Mesendoderm (in vitro differentiated cells): Measurements from ENCODE around the gene FBXO38.
"Not testable (repeated sequence)": the region's sequence is repeated elsewhere in the genome, so short reads cannot be mapped to it uniquely, and the experiment has no call there.

Source experiments
- DNase-seq: peaks from one replicate; pipeline ENCODE4 v3.0.0; 2013
- H2AK5ac ChIP-seq: 2 replicates; pipeline ENCODE4 v1.6.1; 2013; ENCODE audit warnings: low read length, inconsistent platforms
- H2BK120ac ChIP-seq: 2 replicates; pipeline ENCODE4 v1.6.1; 2013; ENCODE audit warnings: low read depth, mild to moderate bottlenecking, low read length, moderate library complexity, mixed read lengths
- H2BK15ac ChIP-seq: replicated peaks from 2 replicates; pipeline ENCODE4 v1.6.1; 2013; ENCODE audit warnings: low read depth, mild to moderate bottlenecking, moderate library complexity
- H2BK5ac ChIP-seq: 2 replicates; pipeline ENCODE4 v1.6.1; 2013; ENCODE audit warnings: low read length, inconsistent platforms
- H3K18ac ChIP-seq: 2 replicates; pipeline ENCODE4 v1.6.1; 2013; ENCODE audit warnings: mild to moderate bottlenecking, low read length, mixed read lengths
- H3K23ac ChIP-seq: one replicate; pipeline ENCODE4 v1.6.1; 2013; ENCODE audit warnings: low read length
- H3K27ac ChIP-seq: 2 replicates; pipeline ENCODE4 v1.5.1; 2013; ENCODE audit warnings: low read depth, mild to moderate bottlenecking, inconsistent platforms, low read length, moderate library complexity
- H3K27me3 ChIP-seq: 2 replicates; pipeline ENCODE4 v1.6.1; 2013; ENCODE audit warnings: low read length, control low read depth, mild to moderate bottlenecking, inconsistent platforms; ENCODE audit not compliant: insufficient read depth, poor library complexity
- H3K36me3 ChIP-seq: 2 replicates; pipeline ENCODE4 v1.6.1; 2013; ENCODE audit warnings: low read length, inconsistent platforms; ENCODE audit not compliant: control insufficient read depth, insufficient read depth
- H3K4ac ChIP-seq: one replicate; pipeline ENCODE4 v1.6.1; 2013; ENCODE audit warnings: low read depth, mild to moderate bottlenecking, low read length, moderate library complexity
- H3K4me1 ChIP-seq: 2 replicates; pipeline ENCODE4 v1.6.1; 2013; ENCODE audit warnings: low read depth, low read length, inconsistent platforms; ENCODE audit not compliant: control insufficient read depth
- H3K4me2 ChIP-seq: 2 replicates; pipeline ENCODE4 v1.6.1; 2013; ENCODE audit warnings: low read length
- H3K4me3 ChIP-seq: 2 replicates; pipeline ENCODE4 v1.5.1; 2013; ENCODE audit warnings: mild to moderate bottlenecking, low read length
- H3K56ac ChIP-seq: one replicate; pipeline ENCODE4 v1.6.1; 2013; ENCODE audit warnings: low read length
- H3K79me1 ChIP-seq: 2 replicates; pipeline ENCODE4 v1.6.1; 2013; ENCODE audit warnings: low read length, inconsistent platforms
- H3K79me2 ChIP-seq: 2 replicates; pipeline ENCODE4 v1.6.1; 2013; ENCODE audit warnings: mild to moderate bottlenecking, low read length; ENCODE audit not compliant: control insufficient read depth, insufficient read depth
- H3K9ac ChIP-seq: 2 replicates; pipeline ENCODE4 v1.6.1; 2013; ENCODE audit warnings: low read length, inconsistent platforms
- H4K5ac ChIP-seq: one replicate; pipeline ENCODE4 v1.6.1; 2013; ENCODE audit warnings: low read length
- H4K8ac ChIP-seq: one replicate; pipeline ENCODE4 v1.6.1; 2013; ENCODE audit warnings: low read depth, mild to moderate bottlenecking, control low read depth, low read length, moderate library complexity
- WGBS: extraction: QIAGEN DNeasy Blood & Tissue Kit; methylation state at CpG from one replicate; pipeline ENCODE4 v1.1.7; 2013; ENCODE audit warnings: low lambda C conversion rate, missing lambda C conversion rate; ENCODE audit not compliant: insufficient coverage; ENCODE audit errors: extremely low coverage; 5-methylcytosine and 5-hydroxymethylcytosine counted together

The FBXO38 gene

DNA sequence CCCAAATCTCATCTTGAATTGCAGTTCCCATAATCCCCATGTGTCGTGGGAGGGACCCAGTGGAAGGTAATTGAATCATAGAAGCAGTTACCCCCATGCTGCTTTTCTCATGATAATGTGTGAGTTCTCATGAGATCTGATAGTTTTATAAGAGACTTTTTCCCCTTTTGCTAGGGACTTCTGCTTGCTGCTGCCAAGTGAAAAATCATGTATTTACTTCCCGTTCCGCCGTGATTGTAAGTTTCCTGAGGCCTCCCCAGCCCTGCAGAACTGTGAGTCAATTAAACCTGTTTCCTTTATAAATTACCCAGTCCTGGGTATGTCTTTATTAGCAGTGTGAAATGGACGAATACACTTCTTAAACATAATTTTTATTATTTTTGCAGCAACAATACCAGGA lies 85.0 kb downstream of the FBXO38 start:
- not testable (repeated sequence) for H3K79me1 ChIP-seq, H3K4me1 ChIP-seq, H3K18ac ChIP-seq, H3K27ac ChIP-seq, H2BK120ac ChIP-seq, H2BK15ac ChIP-seq, H3K4me3 ChIP-seq, H3K36me3 ChIP-seq, H2BK5ac ChIP-seq, H4K5ac ChIP-seq, H2AK5ac ChIP-seq, H3K23ac ChIP-seq, DNase-seq, H3K79me2 ChIP-seq, H3K4me2 ChIP-seq, H3K56ac ChIP-seq, H3K27me3 ChIP-seq, H3K4ac ChIP-seq, H3K9ac ChIP-seq, H4K8ac ChIP-seq
- no CpG with 5 or more reads among the region's 5 CpGs for WGBS

DNA sequence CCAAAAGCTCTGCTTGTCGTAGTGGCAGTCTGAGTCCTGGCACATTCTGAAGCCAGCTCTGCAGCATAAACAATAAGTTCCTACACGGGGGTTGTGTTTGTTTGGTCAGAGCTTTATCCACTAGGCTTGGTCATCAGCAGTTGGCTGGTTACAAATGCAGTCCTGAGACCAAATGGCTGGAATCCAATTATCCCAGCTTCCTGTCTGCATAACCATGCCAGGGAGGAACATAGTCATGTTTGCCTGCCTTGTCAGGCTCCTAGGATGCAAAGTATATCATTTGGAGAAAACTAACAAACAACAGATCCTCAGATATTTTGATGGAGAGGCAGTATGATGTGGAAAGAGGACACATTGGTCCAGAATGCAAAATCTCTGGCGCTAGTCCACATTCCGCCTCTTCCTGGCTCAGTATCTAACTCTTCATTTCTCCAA lies 85.8 kb downstream of the FBXO38 start:
- no peak overlapping the region for H3K18ac ChIP-seq
- H2BK120ac ChIP-seq: no peak overlapping the region
- no peak overlapping the region for H3K23ac ChIP-seq
- DNase-seq: peak; percentile 66
- H2AK5ac ChIP-seq: no peak overlapping the region
- no peak overlapping the region for H2BK15ac ChIP-seq
- no peaks in the 10 kb centered on the region for H3K36me3 ChIP-seq
- H3K4me2 ChIP-seq: no peak overlapping the region
- H3K56ac ChIP-seq: no peak overlapping the region
- no peaks in the 10 kb centered on the region for H3K79me2 ChIP-seq
- no peak overlapping the region for H4K8ac ChIP-seq
- no peak overlapping the region for H3K4me3 ChIP-seq
- no peak overlapping the region for H4K5ac ChIP-seq
- H3K4me1 ChIP-seq: no peaks in the 10 kb centered on the region
- WGBS: no CpG with 5 or more reads among the region's 4 CpGs
- H3K27ac ChIP-seq: no peak overlapping the region
- no peaks in the 10 kb centered on the region for H3K27me3 ChIP-seq
- no peak overlapping the region for H3K9ac ChIP-seq
- H3K79me1 ChIP-seq: no peaks in the 10 kb centered on the region
- no peak overlapping the region for H2BK5ac ChIP-seq
- no peak overlapping the region for H3K4ac ChIP-seq

DNA sequence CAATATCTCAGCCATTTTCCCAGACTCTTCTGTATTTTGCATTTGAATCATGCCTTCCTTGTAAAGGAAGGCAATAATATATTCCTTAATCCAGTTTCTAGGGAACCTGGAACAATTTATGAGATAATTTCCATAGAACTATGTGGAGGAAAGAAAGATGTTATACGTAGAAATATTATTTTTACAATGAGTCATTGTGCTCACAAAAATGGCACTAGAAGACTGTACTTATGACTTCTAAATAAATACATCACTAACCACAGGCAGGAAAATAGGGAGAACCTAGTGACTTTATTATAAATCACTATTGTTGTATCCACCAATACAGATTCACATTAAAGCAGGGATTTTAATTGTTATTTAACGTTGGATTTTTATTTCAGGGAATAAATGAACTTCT lies 87.6 kb downstream of the FBXO38 start:
- Histone ChIP-seq H3K18ac (no peak overlapping the region), H3K79me1 (no peaks in the 10 kb centered on the region), H4K5ac (no peak overlapping the region), H2BK15ac (no peak overlapping the region), H3K23ac (no peak overlapping the region), H2BK5ac (no peak overlapping the region), H3K4me2 (no peak overlapping the region), H3K4ac (no peak overlapping the region), H3K9ac (no peak overlapping the region), H3K36me3 (no peaks in the 10 kb centered on the region), H2BK120ac (no peak overlapping the region), H3K27ac (no peak overlapping the region), H3K79me2 (no peaks in the 10 kb centered on the region), H3K27me3 (no peaks in the 10 kb centered on the region), H3K4me1 (no peaks in the 10 kb centered on the region), H2AK5ac (no peak overlapping the region), H3K4me3 (no peak overlapping the region), H4K8ac (no peak overlapping the region), H3K56ac (no peak overlapping the region)
- 100% methylated on average over 1 of the region's 2 CpGs for WGBS
- DNase-seq: no peak

DNA sequence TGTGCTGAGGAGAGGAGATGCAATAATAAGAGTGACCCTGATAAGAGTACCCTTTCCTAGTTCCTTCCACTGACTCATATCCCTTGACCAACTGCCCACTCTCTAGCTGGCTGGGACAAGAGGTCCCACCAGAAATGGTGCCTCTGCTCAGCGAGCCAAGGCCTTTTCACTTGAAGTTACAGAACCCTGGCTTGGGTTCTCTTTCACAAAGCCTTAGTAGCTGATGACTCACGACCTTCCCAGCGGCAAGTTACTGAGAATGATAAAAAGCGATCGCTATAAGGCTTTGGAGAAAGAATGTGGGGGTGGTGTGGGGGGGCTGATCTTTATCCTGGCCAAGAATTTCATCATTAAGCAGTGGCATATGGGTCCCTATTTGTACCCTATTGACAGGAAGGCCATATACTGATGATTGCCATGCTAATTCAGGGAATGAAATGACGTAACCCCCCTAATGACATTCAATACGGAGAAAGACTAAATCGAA lies 90.3 kb downstream of the FBXO38 start:
- Histone ChIP-seq H3K79me2 (no peaks in the 10 kb centered on the region), H3K27ac (no peak overlapping the region), H4K8ac (no peak overlapping the region), H3K4me3 (no peak overlapping the region), H3K79me1 (no peaks in the 10 kb centered on the region), H2AK5ac (no peak overlapping the region), H3K9ac (no peak overlapping the region), H2BK15ac (no peak overlapping the region), H3K23ac (no peak overlapping the region), H3K4me2 (no peak overlapping the region), H3K56ac (no peak overlapping the region), H3K36me3 (no peaks in the 10 kb centered on the region), H4K5ac (no peak overlapping the region), H3K4ac (no peak overlapping the region), H3K27me3 (no peaks in the 10 kb centered on the region), H2BK120ac (no peak overlapping the region), H3K4me1 (peaks cover 2% of the 10 kb centered on the region), H2BK5ac (no peak overlapping the region), H3K18ac (no peak overlapping the region)
- no CpG with 5 or more reads among the region's 8 CpGs for WGBS
- DNase-seq: peak; percentile 42

DNA sequence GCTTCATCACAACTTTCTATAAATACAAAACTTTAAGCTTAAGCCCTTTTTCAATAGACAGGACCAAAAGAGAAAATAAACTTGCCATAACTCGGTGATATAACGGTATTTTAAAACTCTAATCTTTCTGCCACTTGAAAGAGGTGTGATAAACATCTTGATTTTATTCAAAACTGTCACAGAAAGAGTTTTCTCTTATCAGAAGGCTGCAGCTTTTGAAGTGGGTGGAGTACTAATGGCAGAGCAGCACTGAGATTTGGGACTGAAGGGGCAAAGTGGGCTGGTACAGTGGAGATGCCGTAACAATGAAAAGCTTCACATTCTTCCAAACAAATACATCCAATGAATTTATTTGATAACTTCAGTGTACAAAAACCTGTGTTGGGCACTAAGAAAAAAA lies 92.5 kb downstream of the FBXO38 start:
- Histone ChIP-seq H2AK5ac (no peak overlapping the region), H3K79me1 (no peaks in the 10 kb centered on the region), H4K8ac (no peak overlapping the region), H3K23ac (no peak overlapping the region), H2BK5ac (no peak overlapping the region), H3K4me2 (no peak overlapping the region), H3K18ac (no peak overlapping the region), H3K4me3 (no peak overlapping the region), H3K4me1 (peaks cover 2% of the 10 kb centered on the region), H3K9ac (no peak overlapping the region), H2BK120ac (no peak overlapping the region), H3K36me3 (no peaks in the 10 kb centered on the region), H3K4ac (no peak overlapping the region), H3K56ac (no peak overlapping the region), H4K5ac (no peak overlapping the region), H3K27ac (no peak overlapping the region), H3K27me3 (no peaks in the 10 kb centered on the region), H3K79me2 (no peaks in the 10 kb centered on the region), H2BK15ac (no peak overlapping the region)
- DNase-seq: no peak
- no CpG with 5 or more reads among the region's 3 CpGs for WGBS

DNA sequence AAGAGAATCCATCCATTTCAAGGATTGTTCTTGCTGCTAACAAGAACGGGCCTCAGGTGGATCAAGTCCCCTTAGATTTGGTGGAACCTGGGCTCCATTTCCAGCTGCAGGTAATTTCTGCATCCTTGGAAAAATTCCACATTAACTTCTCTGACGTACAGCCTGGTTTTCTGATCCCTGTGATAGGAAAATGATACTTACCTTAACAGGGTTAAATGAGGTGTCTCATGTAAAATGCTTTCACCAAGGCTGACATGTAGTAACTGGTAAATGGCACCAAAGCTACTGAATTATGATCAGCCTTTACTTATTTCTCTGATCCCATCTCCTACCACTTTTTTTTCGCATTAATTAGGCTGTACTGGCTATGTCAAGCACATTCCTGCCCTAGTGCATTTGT lies 93.7 kb downstream of the FBXO38 start:
- Histone ChIP-seq H3K27me3 (no peaks in the 10 kb centered on the region), H2BK120ac (no peak overlapping the region), H3K79me1 (no peaks in the 10 kb centered on the region), H3K9ac (no peak overlapping the region), H3K23ac (no peak overlapping the region), H2BK5ac (no peak overlapping the region), H2AK5ac (no peak overlapping the region), H3K4me1 (peaks cover 2% of the 10 kb centered on the region), H3K79me2 (no peaks in the 10 kb centered on the region), H3K4me3 (no peak overlapping the region), H3K36me3 (no peaks in the 10 kb centered on the region), H3K18ac (no peak overlapping the region), H3K4me2 (no peak overlapping the region), H3K4ac (no peak overlapping the region), H3K56ac (no peak overlapping the region), H3K27ac (no peak overlapping the region), H2BK15ac (no peak overlapping the region), H4K8ac (no peak overlapping the region), H4K5ac (no peak overlapping the region)
- no CpG with 5 or more reads among the region's 3 CpGs for WGBS
- DNase-seq: no peak
